Peyer's patch (tissue), 4 donors: ENCODE data around the gene MARCHF11.

Experiments
- CTCF ChIP-seq, 6 experiments: fragments of 450-650 bp in 4 of 6; fragments of 200-600 bp in 2 of 6; sonication (generic) in 1 of 6; IDR thresholded peaks; one replicate each; pipeline ENCODE4 v1.5.1; 2017 to 2019; ENCODE audit warnings: antibody characterized with exemption in 6 of 6, mild to moderate bottlenecking in 3 of 6, moderate library complexity in 1 of 6
- POLR2A ChIP-seq, 2 donors: fragments of 450-650 bp; IDR thresholded peaks; one replicate each; pipeline ENCODE4 v1.5.1; 2017; ENCODE audit warnings: antibody characterized with exemption in 2 of 2, mild to moderate bottlenecking in 2 of 2, moderate library complexity in 2 of 2

- TF ChIP-seq CTCF (IDR thresholded peaks at IDR 0.05), result no peak
- no peak for TF ChIP-seq POLR2A (IDR thresholded peaks at IDR 0.05)
These were observed 161.9 kb downstream of the MARCHF11 start for GRCh38 chr5:16017720-16018119.
